ENCODE measurements around the gene GPD1L.

DNA sequence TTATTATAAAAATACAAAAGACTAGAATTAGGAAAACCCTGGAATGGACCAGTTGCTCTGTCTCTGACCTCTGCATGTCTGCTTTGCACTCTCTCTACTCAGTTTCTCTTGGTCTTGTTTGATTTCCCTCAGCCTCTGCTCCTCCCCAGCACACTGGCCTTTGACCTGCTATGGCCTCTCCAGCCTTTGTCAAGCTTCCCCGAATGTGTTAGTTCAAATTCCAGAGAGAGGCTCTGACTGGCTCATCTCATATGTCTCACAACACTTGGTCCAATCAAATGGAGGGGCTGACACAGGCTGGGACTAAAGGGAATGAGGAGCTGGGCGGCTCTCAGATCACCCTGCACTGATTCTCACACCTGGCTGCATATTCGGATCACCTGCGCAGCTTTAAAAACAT, 79.7 kb downstream of the GPD1L start:
- TF ChIP-seq ZFX (IDR thresholded peaks at IDR 0.05; ENCODE audit: borderline replicate concordance), result no peak
- TF ChIP-seq, protein P1, sequence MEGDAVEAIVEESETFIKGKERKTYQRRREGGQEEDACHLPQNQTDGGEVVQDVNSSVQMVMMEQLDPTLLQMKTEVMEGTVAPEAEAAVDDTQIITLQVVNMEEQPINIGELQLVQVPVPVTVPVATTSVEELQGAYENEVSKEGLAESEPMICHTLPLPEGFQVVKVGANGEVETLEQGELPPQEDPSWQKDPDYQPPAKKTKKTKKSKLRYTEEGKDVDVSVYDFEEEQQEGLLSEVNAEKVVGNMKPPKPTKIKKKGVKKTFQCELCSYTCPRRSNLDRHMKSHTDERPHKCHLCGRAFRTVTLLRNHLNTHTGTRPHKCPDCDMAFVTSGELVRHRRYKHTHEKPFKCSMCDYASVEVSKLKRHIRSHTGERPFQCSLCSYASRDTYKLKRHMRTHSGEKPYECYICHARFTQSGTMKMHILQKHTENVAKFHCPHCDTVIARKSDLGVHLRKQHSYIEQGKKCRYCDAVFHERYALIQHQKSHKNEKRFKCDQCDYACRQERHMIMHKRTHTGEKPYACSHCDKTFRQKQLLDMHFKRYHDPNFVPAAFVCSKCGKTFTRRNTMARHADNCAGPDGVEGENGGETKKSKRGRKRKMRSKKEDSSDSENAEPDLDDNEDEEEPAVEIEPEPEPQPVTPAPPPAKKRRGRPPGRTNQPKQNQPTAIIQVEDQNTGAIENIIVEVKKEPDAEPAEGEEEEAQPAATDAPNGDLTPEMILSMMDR (IDR thresholded peaks at IDR 0.05), result no peak

All from 22Rv1 (cell line).